ENCODE results near the gene ORC2.

- no peak for TF ChIP-seq POLR2A (IDR thresholded peaks at IDR 0.05)
- no peak for TF ChIP-seq CTCF (IDR thresholded peaks at IDR 0.05)
These were observed 19.8 kb downstream of the ORC2 start for GRCh38 chr2:200943527-200944105.

All from heart left ventricle (tissue), 13 donors.